Fibroblast of lung (primary cell): ENCODE results near the gene IMMP2L. TPM values are rescaled to one million over a fixed set of nuclear protein-coding genes. Genes with fewer than 3 reads are reported as not detected.

ENCODE experiments used
- DNase-seq, 2 donors: peaks; one replicate each; pipeline versions ENCODE4 v3.0.0 to v3.0.0-alpha.2; 2010; ENCODE audit warnings: low read depth in 2 of 2
- H2AFZ ChIP-seq: 2 replicates; pipeline ENCODE4 v1.5.1; 2012; ENCODE audit warnings: low read length, control low read depth, inconsistent platforms
- H3K27ac ChIP-seq: 2 replicates; pipeline ENCODE4 v1.5.1; 2011; ENCODE audit warnings: low read length, control low read depth; ENCODE audit not compliant: insufficient read depth
- H3K27me3 ChIP-seq: 2 replicates; pipeline ENCODE4 v1.5.1; 2011; ENCODE audit warnings: mild to moderate bottlenecking, low read length; ENCODE audit not compliant: control insufficient read depth, insufficient read depth
- H3K36me3 ChIP-seq: 2 replicates; pipeline ENCODE4 v1.5.1; 2011; ENCODE audit warnings: low read length; ENCODE audit not compliant: control insufficient read depth, insufficient read depth
- H3K4me1 ChIP-seq: 2 replicates; pipeline ENCODE4 v1.5.1; 2011; ENCODE audit warnings: low read length; ENCODE audit not compliant: control insufficient read depth, insufficient read depth; ENCODE audit errors: extremely low read depth
- H3K4me2 ChIP-seq: 2 replicates; pipeline ENCODE4 v1.5.1; 2011; ENCODE audit warnings: low read length, control low read depth; ENCODE audit not compliant: insufficient read depth; ENCODE audit errors: extremely low read depth
- H3K4me3 ChIP-seq, 4 experiments: fragments of 200-600 bp in 1 of 4; sonication (generic) in 1 of 4; replicated peaks in 1 of 4; 2 replicates each; pipeline ENCODE4 v1.5.1; 2011 to 2016; ENCODE audit warnings: low read length in 4 of 4, low read depth in 3 of 4, mild to moderate bottlenecking in 3 of 4, control low read depth in 2 of 4, inconsistent platforms in 1 of 4, mixed read lengths in 1 of 4; ENCODE audit not compliant: insufficient read depth in 1 of 4; ENCODE audit errors: control extremely low read depth in 1 of 4
- H3K79me2 ChIP-seq: 2 replicates; pipeline ENCODE4 v1.5.1; 2012; ENCODE audit warnings: mild to moderate bottlenecking, low read length, inconsistent platforms; ENCODE audit not compliant: control insufficient read depth, insufficient read depth
- H3K9ac ChIP-seq: 2 replicates; pipeline ENCODE4 v1.5.1; 2011; ENCODE audit warnings: mild to moderate bottlenecking, low read length, control low read depth; ENCODE audit not compliant: insufficient read depth
- H3K9me3 ChIP-seq: 2 replicates; pipeline ENCODE4 v1.5.1; 2012; ENCODE audit warnings: low read depth, low read length; ENCODE audit not compliant: control insufficient read depth, insufficient read depth
- H4K20me1 ChIP-seq: 2 replicates; pipeline ENCODE4 v1.5.1; 2011; ENCODE audit warnings: low read length; ENCODE audit not compliant: control insufficient read depth, insufficient read depth; ENCODE audit errors: extremely low read depth
- CTCF ChIP-seq, 2 donors: IDR thresholded peaks in 1 of 2; conservative IDR thresholded peaks in 1 of 2; 1 replicate in 1 of 2; 2 replicates in 1 of 2; pipeline ENCODE4 v1.5.1; 2011 to 2012; ENCODE audit warnings: low read length in 2 of 2, control low read depth in 1 of 2, inconsistent platforms in 1 of 2, low read depth in 1 of 2, mild to moderate bottlenecking in 1 of 2
- EZH2 ChIP-seq: IDR thresholded peaks from 2 replicates; pipeline ENCODE4 v1.5.1; 2012; ENCODE audit warnings: low read length, control low read depth, mild to moderate bottlenecking; ENCODE audit errors: missing control alignments
- polyA plus RNA-seq, 2 donors: library from polyadenylated mRNA; depleted of rRNA in 1 of 2; stranded (reverse) in 1 of 2; unstranded in 1 of 2; fragments of >200 nt; gene quantifications; 2 replicates each; pipeline ENCODE4 v1.2.1, GENCODE V29; 2011 to 2012; ENCODE audit warnings: missing spikeins in 1 of 2
- total RNA-seq: library from RNA; depleted of rRNA; stranded (reverse); fragments of >200 nt; gene quantifications from 2 replicates; pipeline ENCODE4 v1.2.1, GENCODE V29; 2014

The IMMP2L gene
- total and polyA plus RNA-seq, 2 donors (not counting 1 experiment from before 2014, with no cell fraction given): 6.9 to 14.4 TPM

GRCh38 chr7:110918949-110919548 lies 643.2 kb downstream of the IMMP2L start:
- no peak overlapping the region for H3K4me3 ChIP-seq
- no peaks in the 10 kb centered on the region for H3K79me2 ChIP-seq
- no peak for TF ChIP-seq EZH2
- peaks cover 2% of the 10 kb centered on the region for H3K4me1 ChIP-seq
- H3K4me2 ChIP-seq: no peak overlapping the region
- no peak overlapping the region for H3K27ac ChIP-seq
- no peak overlapping the region for H2AFZ ChIP-seq
- no peaks in the 10 kb centered on the region for H3K9me3 ChIP-seq
- H4K20me1 ChIP-seq: no peaks in the 10 kb centered on the region
- no peak overlapping the region for H3K9ac ChIP-seq
- DNase-seq: no peak
- no peaks in the 10 kb centered on the region for H3K27me3 ChIP-seq
- H3K36me3 ChIP-seq: no peaks in the 10 kb centered on the region

- H4K20me1 ChIP-seq: no peaks in the 10 kb centered on the region
- H3K4me2 ChIP-seq: no peak overlapping the region
- no peak for DNase-seq
- no peaks in the 10 kb centered on the region for H3K36me3 ChIP-seq
- H3K9me3 ChIP-seq: no peaks in the 10 kb centered on the region
- H3K9ac ChIP-seq: no peak overlapping the region
- no peaks in the 10 kb centered on the region for H3K79me2 ChIP-seq
- H3K4me1 ChIP-seq: no peaks in the 10 kb centered on the region
- H3K27me3 ChIP-seq: no peaks in the 10 kb centered on the region
- TF ChIP-seq EZH2 (no peak), CTCF (conservative IDR thresholded peaks at IDR 0.05 in 1 of 2, IDR thresholded peaks at IDR 0.05 in 1 of 2; ENCODE audit: low read depth in 1 of 2, low read length in 2 of 2) (no peak)
- H3K27ac ChIP-seq: no peak overlapping the region
- H3K4me3 ChIP-seq: no peak overlapping the region
- H2AFZ ChIP-seq: no peak overlapping the region
Observed at GRCh38 chr7:110914263-110914662, 648.0 kb downstream of the IMMP2L start.

GRCh38 chr7:110911632-110912031 lies 650.7 kb downstream of the IMMP2L start:
- H3K4me3 ChIP-seq: no peak overlapping the region
- H4K20me1 ChIP-seq: no peaks in the 10 kb centered on the region
- no peak for DNase-seq
- no peaks in the 10 kb centered on the region for H3K9me3 ChIP-seq
- no peak overlapping the region for H3K9ac ChIP-seq
- H3K27me3 ChIP-seq: no peaks in the 10 kb centered on the region
- H3K27ac ChIP-seq: no peak overlapping the region
- H3K79me2 ChIP-seq: no peaks in the 10 kb centered on the region
- H3K4me1 ChIP-seq: no peaks in the 10 kb centered on the region
- no peak overlapping the region for H3K4me2 ChIP-seq
- TF ChIP-seq EZH2 (no peak), CTCF (conservative IDR thresholded peaks at IDR 0.05 in 1 of 2, IDR thresholded peaks at IDR 0.05 in 1 of 2; ENCODE audit: low read depth in 1 of 2, low read length in 2 of 2) (no peak)
- no peaks in the 10 kb centered on the region for H3K36me3 ChIP-seq
- H2AFZ ChIP-seq: no peak overlapping the region
